Renal cortical epithelial cell (primary cell): ENCODE data around the gene ERMAP. TPM values are rescaled to one million over a fixed set of nuclear protein-coding genes. Genes with fewer than 3 reads are reported as not detected.
"Not testable (repeated sequence)": the region's sequence is repeated elsewhere in the genome, so short reads cannot be mapped to it uniquely, and the experiment has no call there.

Experiments
- DNase-seq: peaks from one replicate; pipeline ENCODE4 v3.0.0-alpha.2; 2011; ENCODE audit warnings: low read depth
- total RNA-seq: library from RNA; depleted of rRNA; stranded (reverse); fragments of >200 nt; gene quantifications from 2 replicates; pipeline ENCODE4 v1.2.3, GENCODE V29; 2014

ERMAP gene
- total RNA-seq, 1 donor from 2014 or later: 17.9 TPM

DNA sequence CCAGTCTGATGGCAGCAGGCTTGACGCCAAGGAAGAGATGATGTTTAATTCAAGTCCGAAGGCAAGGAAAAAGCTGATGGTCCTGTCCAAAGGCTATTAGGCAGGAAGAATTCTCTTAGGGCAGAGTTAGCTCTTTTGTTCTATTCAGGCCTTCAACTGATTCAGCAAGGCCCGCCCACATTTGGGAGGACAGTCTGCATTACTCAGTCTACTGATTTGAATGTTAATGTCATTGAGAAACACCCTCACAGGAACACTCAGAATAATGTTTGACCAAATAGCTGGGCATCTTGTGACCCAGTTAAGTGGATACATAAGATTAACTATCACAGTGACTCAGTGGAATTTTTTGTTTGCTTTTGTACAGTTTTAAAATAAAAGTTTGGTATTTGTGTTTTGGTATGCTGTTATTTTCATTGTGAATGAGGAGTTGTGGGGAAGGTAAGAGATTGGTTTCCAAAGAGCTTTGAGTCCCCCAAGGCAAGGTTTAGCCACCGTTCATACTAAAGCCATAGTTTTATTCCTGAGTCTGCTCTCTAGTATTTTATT is 27.7 kb downstream of the ERMAP start:
- peak; percentile 92 for DNase-seq

DNA sequence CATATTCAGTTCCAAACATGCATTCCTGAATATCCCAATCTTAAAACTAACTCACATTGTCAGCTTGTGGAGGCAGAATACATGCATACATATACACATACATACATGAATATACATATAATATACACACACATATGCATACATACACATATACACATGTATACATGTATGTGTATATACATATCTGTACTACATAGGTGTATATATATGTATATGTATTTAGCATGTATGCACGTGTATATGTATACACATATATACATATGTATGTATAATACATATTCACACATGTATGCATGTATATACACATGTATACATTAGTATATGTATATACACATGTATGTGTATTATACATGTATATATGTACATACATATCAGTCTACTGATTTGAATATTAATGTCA is 28.3 kb downstream of the ERMAP start:
- no peak for DNase-seq

DNA sequence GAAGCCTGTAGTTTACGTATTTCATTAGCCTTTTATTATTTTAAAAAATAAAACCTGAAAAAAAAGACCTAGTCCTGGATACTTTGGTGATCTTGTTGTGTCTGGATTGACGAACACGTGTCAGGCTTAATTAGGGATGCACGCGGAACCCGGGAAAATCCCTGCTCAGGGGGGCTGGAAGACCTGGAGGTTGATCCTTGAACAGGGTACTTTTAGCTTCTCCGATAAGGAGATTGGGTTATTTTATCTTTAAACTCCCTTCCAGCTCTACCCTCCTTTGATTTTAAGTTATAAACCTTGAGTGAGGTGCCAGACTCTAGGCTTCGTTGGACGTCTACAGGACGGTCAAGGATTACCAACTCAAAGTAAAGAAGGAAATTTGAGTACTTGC is 28.9 kb downstream of the ERMAP start:
- DNase-seq: no peak

DNA sequence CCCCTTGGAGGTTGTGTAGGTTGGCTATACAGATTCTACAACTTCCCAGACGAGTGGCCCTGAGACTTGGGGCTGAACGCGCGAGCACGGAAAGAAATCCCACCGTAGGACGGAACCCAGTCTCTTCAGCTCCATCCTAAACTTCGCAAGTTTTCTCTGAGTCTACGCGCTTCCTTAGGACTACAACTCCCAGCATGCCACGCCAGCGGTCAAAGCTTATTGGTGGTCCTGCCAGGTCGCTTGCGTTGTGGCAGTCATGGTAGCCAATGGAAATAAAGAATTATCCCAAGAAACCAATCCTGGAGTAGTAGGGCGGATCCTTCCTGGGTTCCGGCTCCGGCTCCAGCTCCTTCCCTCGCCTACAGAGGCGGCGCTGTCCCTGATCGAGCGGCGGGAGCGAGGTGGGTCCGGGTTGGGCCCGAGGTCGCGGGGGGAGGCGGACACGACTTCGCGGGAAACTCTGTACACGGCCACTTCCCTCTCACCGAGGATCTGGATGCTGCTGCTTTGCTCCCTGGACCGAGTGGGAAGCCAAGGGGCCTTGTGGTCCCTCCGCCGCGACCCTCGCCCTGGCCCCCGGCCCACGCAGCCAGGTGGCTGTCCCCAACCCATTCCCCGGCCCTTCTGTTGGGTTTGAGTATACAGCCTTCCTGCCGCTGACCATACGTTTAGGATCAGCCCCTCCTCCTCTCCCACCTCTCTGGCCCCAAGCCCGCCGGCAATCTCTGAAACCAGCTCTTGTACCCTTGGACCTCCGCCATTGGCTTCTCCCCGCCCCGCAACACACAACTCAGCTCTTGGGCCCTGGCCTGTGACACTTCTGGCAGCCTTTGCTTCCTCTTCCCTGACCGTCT is 29.6 kb downstream of the ERMAP start, which contains the start of gene ZNF691:
ZNF691 (plus strand) TSS at position 357 of the 854 bp plus-strand sequence. CDS start 3,046 bp downstream, outside the sequence.
- peak; percentile 97 for DNase-seq

DNA sequence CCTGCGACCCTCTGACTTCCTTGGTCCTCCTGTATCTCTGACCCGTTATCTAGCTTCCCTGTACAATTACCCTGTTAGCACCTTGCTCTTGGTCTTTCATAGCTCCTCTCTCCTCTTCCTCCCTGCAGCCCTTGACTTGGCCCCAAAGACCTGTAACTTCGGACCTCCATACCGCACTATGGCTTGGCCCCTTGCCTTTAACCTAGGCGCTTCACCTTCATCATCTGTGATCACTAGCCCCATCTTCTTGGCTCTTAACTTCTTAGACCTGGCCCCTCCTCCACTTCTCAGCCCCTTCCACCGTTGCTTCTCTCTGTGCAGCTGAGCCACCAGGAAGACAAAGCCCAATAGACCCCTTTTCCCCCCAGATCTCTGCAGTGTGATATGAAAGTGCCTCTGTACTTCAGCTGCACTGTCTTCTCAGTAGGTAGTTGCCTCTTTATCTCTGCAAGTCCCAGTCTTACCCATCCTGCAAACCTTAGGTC is 30.2 kb downstream of the ERMAP start:
- no peak for DNase-seq

DNA sequence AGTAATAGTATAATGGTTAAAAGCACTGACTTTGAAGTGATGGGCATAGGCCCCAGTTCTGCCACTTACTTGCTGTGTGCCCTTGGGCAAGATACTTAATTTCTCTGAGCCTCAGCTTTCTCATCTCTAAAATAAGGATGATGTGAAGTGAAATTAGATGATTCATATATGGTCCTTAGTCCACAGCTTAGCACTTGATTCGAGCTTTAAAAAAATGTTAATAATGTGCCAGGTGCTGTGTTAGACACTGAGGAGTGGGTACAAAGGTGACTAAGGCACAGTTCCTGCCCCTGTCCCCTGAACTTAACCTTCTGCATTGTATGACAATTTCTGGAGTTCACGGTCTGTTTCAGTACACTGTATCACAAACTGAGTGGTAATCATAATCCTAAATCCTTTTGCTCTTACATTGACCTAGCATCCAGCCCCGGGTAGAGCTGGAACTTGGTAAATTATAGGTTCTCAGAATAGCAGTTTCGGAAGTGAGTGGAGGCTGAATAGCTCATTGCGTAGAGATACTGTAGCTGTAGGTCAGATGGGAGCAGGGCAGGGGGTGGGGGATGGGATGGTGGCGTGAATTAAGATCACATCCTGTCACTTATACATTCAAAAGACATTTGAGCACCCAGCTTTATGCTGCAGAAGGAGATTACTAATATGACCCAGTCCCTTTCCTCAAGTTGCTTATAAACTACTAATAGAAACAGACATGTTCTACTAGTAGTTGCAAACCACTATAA is 31.0 kb downstream of the ERMAP start:
- no peak for DNase-seq

DNA sequence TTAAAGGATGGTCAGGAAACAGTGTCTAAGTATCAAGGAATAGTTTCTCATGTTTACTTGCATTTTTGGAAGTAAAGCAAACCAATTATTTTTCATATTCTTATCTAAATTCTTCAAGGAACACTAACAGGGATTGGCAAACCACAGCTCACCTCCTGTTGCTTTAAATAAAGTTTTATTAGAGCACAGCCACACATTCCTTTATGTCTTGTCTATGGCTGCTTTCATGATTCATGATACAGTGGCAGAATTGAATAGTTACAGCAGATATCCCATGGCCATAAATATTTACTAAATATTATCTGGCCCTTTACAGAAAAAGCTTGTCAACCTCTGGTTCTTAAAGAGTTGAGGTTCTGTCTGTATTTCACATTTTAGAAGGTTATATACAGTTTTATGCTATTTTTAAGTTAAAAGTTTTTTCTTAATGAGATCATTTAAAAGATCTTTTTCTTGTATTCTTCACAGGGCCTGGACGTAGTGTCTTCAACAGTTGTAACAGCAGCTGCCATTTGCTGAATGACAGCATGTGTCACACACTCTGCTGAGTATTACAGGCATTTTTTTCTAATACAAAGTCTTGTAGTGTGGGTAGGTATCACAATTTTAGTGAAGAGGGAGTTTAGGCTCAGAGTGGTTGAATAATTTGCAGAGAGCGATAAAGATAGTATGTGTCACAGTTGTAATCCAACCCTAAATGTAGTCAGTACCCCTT is 32.1 kb downstream of the ERMAP start:
- no peak for DNase-seq

DNA sequence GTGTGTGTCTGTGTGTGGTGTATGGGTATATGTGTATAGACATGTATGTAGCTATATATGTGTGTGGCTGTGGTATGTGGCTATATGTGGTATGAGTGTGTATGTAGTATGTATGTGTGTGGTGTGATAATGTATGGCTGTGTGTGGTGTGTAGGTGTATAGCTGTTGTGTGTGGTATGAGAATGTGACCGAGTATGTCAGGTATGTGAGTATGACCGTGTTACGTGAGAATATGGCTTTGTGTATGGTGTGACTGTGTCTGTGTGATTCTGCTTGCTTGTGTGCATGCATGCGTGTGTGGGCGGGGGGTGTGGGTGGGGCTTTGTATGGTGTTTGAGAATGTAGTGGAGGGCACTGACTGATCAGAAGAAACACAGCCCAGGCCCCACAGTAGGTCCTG is 33.0 kb downstream of the ERMAP start:
- no peak for DNase-seq

DNA sequence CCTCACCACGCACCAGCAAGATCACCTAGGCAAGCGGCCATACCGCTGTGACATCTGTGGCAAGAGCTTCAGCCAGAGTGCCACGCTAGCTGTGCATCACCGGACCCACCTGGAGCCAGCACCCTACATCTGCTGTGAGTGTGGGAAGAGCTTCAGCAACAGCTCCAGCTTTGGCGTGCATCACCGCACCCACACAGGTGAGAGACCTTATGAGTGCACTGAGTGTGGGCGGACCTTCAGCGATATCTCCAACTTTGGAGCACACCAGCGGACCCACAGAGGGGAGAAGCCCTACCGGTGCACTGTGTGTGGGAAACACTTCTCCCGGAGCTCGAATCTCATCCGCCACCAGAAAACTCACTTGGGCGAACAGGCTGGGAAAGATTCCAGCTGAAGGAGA is 34.5 kb downstream of the ERMAP start:
- DNase-seq: no peak

DNA sequence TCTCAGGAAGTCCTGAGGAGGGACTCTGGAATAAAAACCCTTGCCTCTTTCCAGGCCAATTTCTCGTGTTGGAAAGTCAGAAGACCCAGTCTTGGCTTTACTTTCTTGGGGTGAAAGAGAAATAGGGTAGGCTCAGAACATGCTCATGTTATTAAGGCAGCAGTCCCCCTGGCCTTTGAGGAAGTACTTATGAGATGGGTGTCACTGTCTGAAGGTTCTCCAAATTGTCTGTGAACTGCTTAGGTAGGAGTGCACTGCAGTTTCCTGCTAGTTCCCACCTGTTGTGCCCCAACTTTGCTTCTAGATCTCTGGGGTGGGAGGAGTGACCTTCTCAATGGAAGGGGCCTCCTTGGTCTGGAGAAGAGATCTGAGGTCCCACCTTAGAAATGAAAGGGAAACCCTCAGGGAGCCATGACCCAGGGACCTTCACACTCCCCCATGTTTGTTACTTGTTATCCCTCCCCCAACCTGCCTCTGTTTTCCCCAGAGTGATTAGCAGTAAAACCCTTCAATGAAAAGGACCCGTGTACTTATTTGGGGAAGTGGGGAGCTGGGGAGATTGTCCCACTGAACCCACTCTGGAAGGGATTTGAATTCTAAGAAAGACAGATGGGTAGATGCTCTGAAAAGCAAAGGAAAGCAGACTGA is 35.2 kb downstream of the ERMAP start:
- no peak for DNase-seq

DNA sequence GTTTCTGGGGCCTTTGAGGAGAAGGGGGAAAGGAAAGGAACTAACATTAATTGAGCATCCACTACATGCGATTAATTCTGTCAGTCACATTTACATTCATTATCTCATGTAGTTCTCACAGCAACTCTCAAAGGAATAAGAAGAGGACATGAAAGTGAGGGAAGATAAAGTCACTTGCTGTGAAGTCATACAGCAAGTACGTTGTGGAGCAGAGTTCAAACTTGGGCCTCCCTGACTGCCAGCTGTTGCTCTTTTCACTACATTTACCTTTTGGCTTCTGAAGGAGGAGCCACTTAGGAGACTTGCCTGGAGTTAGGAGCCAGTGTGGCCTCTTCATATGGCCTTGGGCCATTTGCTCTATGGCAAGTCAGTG is 35.7 kb downstream of the ERMAP start:
- DNase-seq: no peak

DNA sequence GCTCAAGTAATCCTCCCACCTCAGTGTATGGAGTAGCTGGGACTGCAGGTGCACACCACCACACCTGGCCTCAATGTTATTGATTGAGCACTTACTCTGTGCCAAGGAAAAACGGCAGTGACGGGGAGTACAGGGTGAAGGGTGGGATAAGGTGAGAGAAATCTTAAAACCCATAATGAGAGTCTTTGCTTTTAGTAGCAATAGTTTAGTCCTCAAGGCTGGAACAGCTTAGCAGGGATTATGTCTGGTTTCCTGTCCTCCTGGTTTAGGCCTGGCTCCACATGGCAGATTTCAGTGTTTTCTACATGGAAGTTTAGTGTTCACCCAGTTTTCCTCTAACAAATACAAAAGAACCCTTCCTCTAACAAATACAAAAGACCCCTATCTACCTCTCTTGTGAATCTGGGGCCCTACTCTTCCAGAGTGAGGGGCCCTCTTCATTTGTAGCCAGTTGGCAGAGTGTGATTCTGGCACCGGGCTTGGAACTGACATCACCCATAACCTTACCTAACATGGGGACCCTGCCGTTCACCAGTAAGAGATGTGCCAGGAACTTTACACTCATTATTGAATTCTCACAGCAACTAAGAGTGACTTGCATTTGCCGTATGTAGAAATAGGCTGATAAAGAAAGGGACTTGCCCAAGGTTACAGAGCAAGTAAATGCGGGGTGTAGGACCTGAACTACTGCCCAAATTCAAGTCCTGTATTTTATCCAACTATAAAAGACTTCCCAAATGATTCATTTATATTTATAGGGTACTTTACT is 36.4 kb downstream of the ERMAP start:
- no peak for DNase-seq

DNA sequence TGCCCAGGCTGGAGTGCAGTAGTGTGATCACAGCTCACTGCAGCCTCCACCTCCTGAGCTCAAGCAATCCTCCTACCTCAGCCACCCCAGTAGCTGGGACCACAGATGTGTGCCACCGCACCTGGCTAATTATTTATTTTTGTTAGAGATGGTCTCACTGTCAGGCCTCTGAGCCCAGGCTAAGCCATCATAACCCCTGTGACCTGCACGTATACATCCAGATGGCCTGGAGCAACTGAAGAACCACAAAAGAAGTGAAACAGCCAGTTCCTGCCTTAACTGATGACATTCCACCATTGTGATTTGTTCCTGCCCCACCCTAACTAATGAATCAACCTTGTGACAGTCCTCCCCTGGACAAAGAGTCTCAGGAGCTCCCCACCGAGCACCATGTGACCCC is 39.6 kb downstream of the ERMAP start:
- not testable (repeated sequence) for DNase-seq

DNA sequence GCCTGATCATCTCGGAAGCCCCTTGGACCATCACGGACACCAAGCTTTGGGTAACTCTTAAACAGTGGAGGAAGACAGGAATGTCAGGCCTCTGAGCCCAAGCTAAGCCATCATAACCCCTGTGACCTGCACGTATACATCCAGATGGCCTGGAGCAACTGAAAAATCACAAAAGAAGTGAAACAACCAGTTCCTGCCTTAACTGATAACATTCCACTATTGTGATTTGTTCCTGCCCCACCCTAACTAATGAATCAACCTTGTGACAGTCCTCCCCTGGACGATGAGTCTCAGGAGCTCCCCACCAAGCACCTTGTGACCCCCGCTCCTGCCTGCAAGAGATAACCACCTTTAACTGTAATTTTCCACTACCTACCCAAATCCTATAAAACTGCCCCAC is 42.4 kb downstream of the ERMAP start:
- not testable (repeated sequence) for DNase-seq

DNA sequence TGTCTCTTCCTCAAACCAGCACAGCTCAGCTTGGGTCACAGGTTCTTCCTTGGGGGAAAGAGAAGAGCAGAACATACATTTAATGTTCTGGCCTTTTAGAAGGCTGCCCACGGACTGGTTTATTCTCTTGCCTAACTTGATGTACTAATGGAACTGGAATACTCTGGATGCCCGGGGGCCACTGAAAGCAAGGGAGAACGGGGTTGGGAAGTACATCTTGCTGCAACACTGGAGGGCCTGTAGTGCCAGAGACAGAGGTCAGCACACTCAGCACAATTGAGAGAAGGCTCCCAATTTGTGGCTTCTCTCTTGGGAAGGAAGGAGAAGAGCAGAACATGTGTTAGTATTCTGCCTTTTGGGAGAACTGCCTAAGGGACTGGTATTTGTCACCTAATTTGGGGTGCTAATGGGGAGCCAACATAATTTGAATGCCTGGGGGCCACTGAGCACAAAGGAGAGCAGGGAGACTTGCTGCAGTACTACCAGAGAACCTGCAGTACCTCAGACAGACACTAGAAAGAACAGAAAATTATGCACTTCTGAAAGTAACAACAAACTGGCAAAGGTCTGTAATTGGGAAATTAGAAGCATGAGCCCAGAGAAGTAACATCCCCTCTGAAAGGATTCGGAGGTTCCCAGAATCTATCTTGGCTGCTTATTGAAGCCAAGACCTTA is 43.6 kb downstream of the ERMAP start:
- no peak for DNase-seq

DNA sequence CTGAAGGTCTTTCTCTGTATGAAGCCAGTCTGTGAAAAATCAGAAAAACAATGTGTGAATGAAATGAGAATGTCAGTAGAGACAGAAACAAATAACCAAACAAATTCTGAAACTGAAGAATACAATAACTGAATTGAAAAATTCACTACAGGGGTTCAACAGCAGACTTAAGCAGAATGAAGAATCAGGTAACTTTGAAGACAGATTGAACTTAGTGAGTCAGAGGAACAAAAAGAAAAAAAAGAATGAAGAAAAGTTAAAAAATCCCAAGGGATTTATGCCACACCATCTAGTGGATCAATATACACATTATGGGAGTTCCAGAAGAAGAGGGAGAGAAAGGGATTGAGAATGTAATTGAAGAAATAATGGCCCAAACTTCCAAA is 44.1 kb downstream of the ERMAP start:
- no peak for DNase-seq

DNA sequence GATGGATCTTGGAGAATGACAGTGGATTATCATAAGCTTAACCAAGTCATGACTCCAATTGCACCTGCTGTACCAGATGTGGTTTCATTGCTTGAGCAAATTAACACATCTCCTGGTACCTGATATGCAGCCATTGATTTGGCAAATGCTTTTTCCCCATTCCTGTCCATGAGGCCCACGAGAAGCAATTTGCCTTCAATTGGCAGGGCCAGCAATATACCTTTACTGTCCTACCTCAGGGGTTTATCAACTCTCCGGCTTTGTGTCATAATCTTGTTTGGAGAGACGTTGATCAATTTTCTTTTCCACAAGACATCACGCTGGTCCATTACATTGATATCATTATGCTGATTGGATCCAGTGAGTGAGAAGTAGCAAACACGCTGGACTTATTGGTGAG is 49.6 kb downstream of the ERMAP start:
- DNase-seq: no peak

DNA sequence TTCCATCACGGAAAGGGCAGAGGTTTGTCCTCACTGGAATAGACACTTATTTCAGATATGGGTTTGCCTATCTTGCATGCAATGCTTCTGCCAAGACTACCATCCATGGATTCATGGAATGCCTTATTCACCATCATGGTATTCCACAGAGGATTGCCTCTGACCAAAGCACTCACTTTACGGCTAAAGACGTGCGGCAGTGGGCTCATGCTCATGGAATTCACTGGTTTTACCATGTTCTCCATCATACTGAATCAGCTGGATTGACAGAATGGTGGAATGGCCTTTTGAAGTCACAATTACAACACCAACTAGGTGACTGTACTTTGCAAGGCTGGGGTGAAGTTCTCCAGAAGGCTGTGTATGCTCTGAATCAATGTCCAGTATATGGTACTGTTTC is 51.5 kb downstream of the ERMAP start:
- DNase-seq: not testable (repeated sequence)

DNA sequence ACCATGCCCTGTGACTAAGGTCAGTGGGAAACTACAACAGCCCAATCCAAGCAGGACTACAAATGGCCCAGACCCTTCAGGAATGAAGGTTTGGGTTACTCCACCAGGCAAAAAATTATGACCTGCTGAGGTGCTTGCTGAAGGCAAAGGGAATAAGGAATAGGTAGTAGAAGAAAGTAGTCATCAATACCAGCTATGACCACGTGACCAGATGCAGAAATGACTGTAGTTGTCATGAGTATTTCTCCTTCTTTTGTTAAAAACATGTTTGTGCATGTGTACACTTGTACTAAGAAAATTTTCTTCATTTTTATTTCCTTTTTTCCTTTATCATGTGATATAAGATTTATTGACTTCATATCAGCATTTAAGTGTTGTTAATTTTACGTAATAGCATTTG is 52.3 kb downstream of the ERMAP start:
- not testable (repeated sequence) for DNase-seq

DNA sequence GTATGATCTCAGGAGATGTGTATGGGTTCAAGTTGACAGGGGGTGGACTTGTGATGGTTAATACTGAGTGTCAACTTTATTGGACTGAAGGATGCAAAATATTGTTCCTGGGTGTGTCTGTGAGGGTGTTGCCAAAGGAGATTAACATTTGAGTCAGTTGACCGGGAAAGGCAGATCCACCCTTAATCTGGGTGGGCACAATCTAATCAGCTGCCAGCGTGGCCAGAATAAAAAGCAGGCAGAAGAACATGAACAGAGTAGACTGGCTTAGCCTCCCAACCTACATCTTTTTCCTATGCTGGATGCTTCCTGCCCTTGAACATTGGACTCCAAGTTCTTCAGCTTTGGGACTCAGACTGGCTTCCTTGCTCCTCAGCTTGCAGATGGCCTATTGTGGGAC is 52.8 kb downstream of the ERMAP start:
- not testable (repeated sequence) for DNase-seq
